Smooth muscle cell (in vitro differentiated cells): ENCODE data around the gene TPRX2. TPM values are rescaled to one million over a fixed set of nuclear protein-coding genes. Genes with fewer than 3 reads are reported as not detected.

Experiments used
- DNase-seq: peaks from one replicate; lab custom pipeline; 2025; ENCODE audit not compliant: unreplicated experiment; lab: John Stamatoyannopoulos, UW
- H2AFZ ChIP-seq: fragments of 200-600 bp; sonication (generic); 2 replicates; pipeline ENCODE4 v1.6.0; 2016; ENCODE audit warnings: antibody characterized with exemption, low read depth, mild to moderate bottlenecking
- H3F3A ChIP-seq: fragments of 200-600 bp; sonication (generic); 2 replicates; pipeline ENCODE4 v1.6.0; 2017; ENCODE audit warnings: antibody characterized with exemption, low read depth
- H3K27ac ChIP-seq: fragments of 200-600 bp; sonication (generic); 2 replicates; pipeline ENCODE4 v1.5.1; 2016; ENCODE audit warnings: low read depth, mild to moderate bottlenecking
- H3K27me3 ChIP-seq: fragments of 200-600 bp; sonication (generic); 2 replicates; pipeline ENCODE4 v1.6.1; 2016; ENCODE audit warnings: low read depth, mild to moderate bottlenecking
- H3K36me3 ChIP-seq: fragments of 200-600 bp; sonication (generic); 2 replicates; pipeline ENCODE4 v1.5.1; 2016; ENCODE audit warnings: low read depth
- H3K4me1 ChIP-seq: fragments of 200-600 bp; sonication (generic); 2 replicates; pipeline ENCODE4 v1.5.1; 2016; ENCODE audit warnings: low read depth
- H3K4me2 ChIP-seq: fragments of 200-600 bp; sonication (generic); 2 replicates; pipeline ENCODE4 v1.6.0; 2016; ENCODE audit warnings: mild to moderate bottlenecking
- H3K4me3 ChIP-seq: fragments of 200-600 bp; sonication (generic); 2 replicates; pipeline ENCODE4 v1.5.1; 2016; ENCODE audit warnings: mild to moderate bottlenecking
- H3K79me2 ChIP-seq: fragments of 200-600 bp; sonication (generic); 2 replicates; pipeline ENCODE4 v1.6.0; 2016; ENCODE audit warnings: low read depth, mild to moderate bottlenecking
- H3K9ac ChIP-seq: fragments of 200-600 bp; sonication (generic); 2 replicates; pipeline ENCODE4 v1.6.0; 2016; ENCODE audit warnings: low read depth
- H3K9me3 ChIP-seq: fragments of 200-600 bp; sonication (generic); replicated peaks from 2 replicates; pipeline ENCODE4 v1.5.1; 2016; ENCODE audit warnings: low read depth
- H4K20me1 ChIP-seq: fragments of 200-600 bp; sonication (generic); 2 replicates; pipeline ENCODE4 v1.6.0; 2016; ENCODE audit warnings: low read depth
- whole genome bisulfite sequencing: methylation state at CpG from one replicate; pipeline ENCODE4 v1.1.7; 2016; ENCODE audit warnings: low lambda C conversion rate; 5-methylcytosine and 5-hydroxymethylcytosine counted together
- polyA plus RNA-seq: library from polyadenylated mRNA; unstranded; fragments of >200 nt; fragmentation: Nextera tagmentation; extraction: Ambion mirVana; gene quantifications from 2 replicates; pipeline ENCODE4 v1.2.1, GENCODE V29; 2016
- total RNA-seq: library from RNA; depleted of rRNA; stranded (reverse); fragments of >200 nt; gene quantifications from 2 replicates; pipeline ENCODE4 v1.2.3, GENCODE V29; 2014
- TF ChIP-seq, protein P1 (sequence below): fragments of 200-600 bp; sonication (generic); IDR thresholded peaks from 2 replicates; pipeline ENCODE4 v1.5.1; 2017; ENCODE audit warnings: borderline replicate concordance, mild to moderate bottlenecking, antibody characterized with exemption; ENCODE audit not compliant: insufficient read depth, poor library complexity, severe bottlenecking

Gene TPRX2
- total and polyA plus RNA-seq, 2 experiments from 2014 or later: not detected

DNA sequence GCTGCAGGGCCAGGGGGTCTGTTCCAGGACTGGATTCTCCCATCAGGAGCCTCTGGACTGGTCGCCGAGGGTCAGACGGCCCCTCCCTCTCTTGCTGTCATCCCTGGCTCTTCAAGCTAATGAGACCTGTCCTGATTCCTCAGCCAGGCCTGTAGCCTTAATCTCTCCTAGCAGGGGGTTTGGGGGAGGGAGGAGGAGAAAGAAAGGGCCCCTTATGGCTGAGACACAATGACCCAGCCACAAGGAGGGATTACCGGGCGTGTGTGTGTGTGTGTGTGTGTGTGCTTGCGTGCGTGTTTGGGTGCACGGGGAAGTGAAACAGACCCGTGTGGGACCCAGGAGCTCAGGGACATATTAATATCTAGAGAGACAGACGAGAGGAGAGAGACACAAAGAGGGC is 39.2 kb upstream of the TPRX2 start:
- no peak overlapping the region for H2AFZ ChIP-seq
- WGBS: 33% methylated on average over 10 of the region's 10 CpGs

GRCh38 chr19:47820410-47820809 is 38.6 kb upstream of the TPRX2 start:
- TF ChIP-seq, protein P1, sequence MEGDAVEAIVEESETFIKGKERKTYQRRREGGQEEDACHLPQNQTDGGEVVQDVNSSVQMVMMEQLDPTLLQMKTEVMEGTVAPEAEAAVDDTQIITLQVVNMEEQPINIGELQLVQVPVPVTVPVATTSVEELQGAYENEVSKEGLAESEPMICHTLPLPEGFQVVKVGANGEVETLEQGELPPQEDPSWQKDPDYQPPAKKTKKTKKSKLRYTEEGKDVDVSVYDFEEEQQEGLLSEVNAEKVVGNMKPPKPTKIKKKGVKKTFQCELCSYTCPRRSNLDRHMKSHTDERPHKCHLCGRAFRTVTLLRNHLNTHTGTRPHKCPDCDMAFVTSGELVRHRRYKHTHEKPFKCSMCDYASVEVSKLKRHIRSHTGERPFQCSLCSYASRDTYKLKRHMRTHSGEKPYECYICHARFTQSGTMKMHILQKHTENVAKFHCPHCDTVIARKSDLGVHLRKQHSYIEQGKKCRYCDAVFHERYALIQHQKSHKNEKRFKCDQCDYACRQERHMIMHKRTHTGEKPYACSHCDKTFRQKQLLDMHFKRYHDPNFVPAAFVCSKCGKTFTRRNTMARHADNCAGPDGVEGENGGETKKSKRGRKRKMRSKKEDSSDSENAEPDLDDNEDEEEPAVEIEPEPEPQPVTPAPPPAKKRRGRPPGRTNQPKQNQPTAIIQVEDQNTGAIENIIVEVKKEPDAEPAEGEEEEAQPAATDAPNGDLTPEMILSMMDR: no peak
- H2AFZ ChIP-seq: no peak overlapping the region
- no peak overlapping the region for H3K4me3 ChIP-seq
- H3K4me2 ChIP-seq: no peak overlapping the region
- H3F3A ChIP-seq: no peaks in the 10 kb centered on the region
- 89% methylated on average over 2 of the region's 2 CpGs for WGBS
- no peak overlapping the region for H3K27ac ChIP-seq
- H3K79me2 ChIP-seq: no peaks in the 10 kb centered on the region
- H3K36me3 ChIP-seq: no peaks in the 10 kb centered on the region
- no peaks in the 10 kb centered on the region for H3K27me3 ChIP-seq
- peaks cover 29% of the 10 kb centered on the region for H3K4me1 ChIP-seq
- H3K9me3 ChIP-seq: no peaks in the 10 kb centered on the region
- DNase-seq: no peak
- H3K9ac ChIP-seq: no peak overlapping the region
- H4K20me1 ChIP-seq: no peaks in the 10 kb centered on the region

More for the DNA sequence above, 39.2 kb upstream of the TPRX2 start:
- DNase-seq: no peak
- H3K4me2 ChIP-seq: no peak overlapping the region
- H3K79me2 ChIP-seq: no peaks in the 10 kb centered on the region
- no peak overlapping the region for H3K9ac ChIP-seq
- peaks cover 29% of the 10 kb centered on the region for H3K4me1 ChIP-seq
- no peak overlapping the region for H3K4me3 ChIP-seq
- H4K20me1 ChIP-seq: no peaks in the 10 kb centered on the region
- H3F3A ChIP-seq: no peaks in the 10 kb centered on the region
- TF ChIP-seq, protein P1: no peak
- no peaks in the 10 kb centered on the region for H3K9me3 ChIP-seq
- H3K36me3 ChIP-seq: no peaks in the 10 kb centered on the region
- no peaks in the 10 kb centered on the region for H3K27me3 ChIP-seq
- no peak overlapping the region for H3K27ac ChIP-seq

- Histone ChIP-seq H4K20me1 (no peaks in the 10 kb centered on the region), H3K36me3 (no peaks in the 10 kb centered on the region), H3K79me2 (no peaks in the 10 kb centered on the region), H3K27me3 (no peaks in the 10 kb centered on the region), H3K27ac (no peak within 1 kb of the TSS), H3K4me1 (peaks cover 29% of the 10 kb centered on the region), H2AFZ (no peak within 1 kb of the TSS), H3K4me2 (no peak within 1 kb of the TSS), H3K9me3 (no peaks in the 10 kb centered on the region), H3F3A (no peaks in the 10 kb centered on the region), H3K9ac (no peak within 1 kb of the TSS), H3K4me3 (no peak within 1 kb of the TSS)
- 65% methylated on average over 15 of the region's 15 CpGs for WGBS
- TF ChIP-seq, protein P1: no peak
- no peak for DNase-seq
Measured at GRCh38 chr19:47821460-47822020, 37.5 kb upstream of the TPRX2 start, which contains the start of gene CRX. Gene CRX, plus strand, starts transcription at chr19:47821937. Its CDS starts 12,507 bp downstream, at chr19:47834444.

GRCh38 chr19:47824396-47824795 is 34.6 kb upstream of the TPRX2 start:
- TF ChIP-seq, protein P1: no peak
- H3K79me2 ChIP-seq: no peaks in the 10 kb centered on the region
- no peak overlapping the region for H3K4me3 ChIP-seq
- H3K27ac ChIP-seq: no peak overlapping the region
- WGBS: 84% methylated on average over 6 of the region's 6 CpGs
- no peak overlapping the region for H3K4me2 ChIP-seq
- no peaks in the 10 kb centered on the region for H3K27me3 ChIP-seq
- H3K4me1 ChIP-seq: peaks cover 26% of the 10 kb centered on the region
- H3K36me3 ChIP-seq: no peaks in the 10 kb centered on the region
- H3K9ac ChIP-seq: no peak overlapping the region
- no peak for DNase-seq
- no peaks in the 10 kb centered on the region for H4K20me1 ChIP-seq
- no peaks in the 10 kb centered on the region for H3F3A ChIP-seq
- H2AFZ ChIP-seq: no peak overlapping the region
- no peaks in the 10 kb centered on the region for H3K9me3 ChIP-seq
